HepG2 (cell line): ENCODE data around the gene IER5L. TPM values are rescaled to one million over a fixed set of nuclear protein-coding genes. Genes with fewer than 3 reads are reported as not detected.

Experiments
- ATF7-NPFF ChIP-seq: sonication (generic); formaldehyde crosslinking; IDR thresholded peaks from 2 replicates; pipeline ENCODE4 v1.8.1; 2023; ENCODE audit warnings: mild to moderate bottlenecking, low read depth, missing genetic modification reagents, moderate library complexity
- CHD2 ChIP-seq: IDR thresholded peaks from 2 replicates; pipeline ENCODE4 v1.6.1; 2011; ENCODE audit warnings: low read depth, low read length, improper control_type of control experiment
- HOXA3 ChIP-seq: sonication (generic); formaldehyde crosslinking; IDR thresholded peaks from 2 replicates; pipeline ENCODE4 v1.5.0; 2020; ENCODE audit warnings: missing genetic modification reagents
- KLF12 ChIP-seq: sonication (generic); formaldehyde crosslinking; IDR thresholded peaks from 2 replicates; pipeline ENCODE4 v1.4.0; 2020; ENCODE audit warnings: missing genetic modification reagents, borderline replicate concordance
- NKX3-1 ChIP-seq: sonication (generic); formaldehyde crosslinking; IDR thresholded peaks from 2 replicates; pipeline ENCODE4 v1.5.0; 2020; ENCODE audit warnings: missing genetic modification reagents
- NONO ChIP-seq, 2 experiments: fragments of 450-650 bp in 1 of 2; sonication (generic) in 1 of 2; formaldehyde crosslinking in 1 of 2; IDR thresholded peaks in 1 of 2; conservative IDR thresholded peaks in 1 of 2; 2 replicates each; pipeline versions ENCODE4 v1.6.1 to v1.8.0; 2017 to 2022; ENCODE audit warnings: mild to moderate bottlenecking in 1 of 2, missing genetic modification reagents in 1 of 2, moderate library complexity in 1 of 2
- NR2F1 ChIP-seq, 2 experiments: fragments of 450-650 bp in 1 of 2; formaldehyde crosslinking in 1 of 2; IDR thresholded peaks; 2 replicates each; pipeline versions ENCODE4 v1.5.0 to v1.6.1; 2016 to 2020; ENCODE audit warnings: mild to moderate bottlenecking in 1 of 2, missing compliant biosample characterization in 1 of 2, missing genetic modification reagents in 1 of 2, moderate library complexity in 1 of 2
- PHF20 ChIP-seq: sonication (generic); formaldehyde crosslinking; IDR thresholded peaks from 2 replicates; pipeline ENCODE4 v1.5.0; 2020; ENCODE audit warnings: mild to moderate bottlenecking, missing genetic modification reagents
- SIX4 ChIP-seq: sonication (generic); formaldehyde crosslinking; IDR thresholded peaks from 2 replicates; pipeline ENCODE4 v1.4.0; 2020; ENCODE audit warnings: missing genetic modification reagents
- SOX13 ChIP-seq, 3 experiments: fragments of 450-650 bp in 1 of 3; sonication (generic) in 1 of 3; formaldehyde crosslinking in 1 of 3; IDR thresholded peaks in 2 of 3; conservative IDR thresholded peaks in 1 of 3; 2 replicates each; pipeline versions ENCODE4 v1.5.0 to v1.6.1; 2016 to 2020; ENCODE audit warnings: antibody characterized with exemption in 1 of 3, mild to moderate bottlenecking in 1 of 3, missing compliant biosample characterization in 1 of 3, missing genetic modification reagents in 1 of 3, moderate library complexity in 1 of 3
- SP4 ChIP-seq: sonication (generic); formaldehyde crosslinking; IDR thresholded peaks from 2 replicates; pipeline ENCODE4 v1.8.1; 2023; ENCODE audit warnings: mild to moderate bottlenecking, missing genetic modification reagents
- TCF7 ChIP-seq: sonication (generic); IDR thresholded peaks from 2 replicates; pipeline ENCODE4 v1.6.1; 2016; ENCODE audit warnings: antibody characterized with exemption, low read depth
- ZNF121 ChIP-seq: sonication (generic); formaldehyde crosslinking; IDR thresholded peaks from 2 replicates; pipeline ENCODE4 v1.5.0; 2020; ENCODE audit warnings: mild to moderate bottlenecking, missing genetic modification reagents
- ZNF30 ChIP-seq: sonication (generic); formaldehyde crosslinking; IDR thresholded peaks from 2 replicates; pipeline ENCODE4 v1.5.0; 2020; ENCODE audit warnings: mild to moderate bottlenecking, missing genetic modification reagents
- ZNF326 ChIP-seq: sonication (generic); formaldehyde crosslinking; IDR thresholded peaks from 2 replicates; pipeline ENCODE4 v1.4.0; 2020; ENCODE audit warnings: missing genetic modification reagents, borderline replicate concordance
- ZNF580 ChIP-seq: IDR thresholded peaks from 2 replicates; pipeline ENCODE4 v1.6.1; 2016; ENCODE audit warnings: low read depth, borderline replicate concordance
- ZNF598 ChIP-seq: sonication (generic); formaldehyde crosslinking; IDR thresholded peaks from 2 replicates; pipeline ENCODE4 v1.5.1; 2020; ENCODE audit warnings: mild to moderate bottlenecking, missing genetic modification reagents, borderline replicate concordance
- polyA plus RNA-seq, 8 experiments: library from polyadenylated mRNA; depleted of rRNA in 3 of 8; stranded (reverse) in 7 of 8; unstranded in 1 of 8; fragments of >200 nt; fragmentation: Illumina TruSeq in 4 of 8; extraction: Trizol in 4 of 8; gene quantifications; 2 replicates each; pipeline versions ENCODE4 v1.2.1 to v1.2.3, GENCODE V29; 2011 to 2016; ENCODE audit warnings: low read depth in 4 of 8, missing spikeins in 1 of 8, mixed read lengths in 1 of 8; ENCODE audit not compliant: insufficient read depth in 1 of 8
- total RNA-seq, 5 experiments: library from RNA; depleted of rRNA; stranded (reverse); fragments of >200 nt; fragmentation: Illumina TruSeq; extraction: Trizol; gene quantifications; 2 replicates each; pipeline ENCODE4 v1.2.3, GENCODE V29; 2016; ENCODE audit warnings: low read depth in 1 of 5
- TF ChIP-seq, protein P1 (sequence below): sonication (generic); formaldehyde crosslinking; IDR thresholded peaks from 2 replicates; pipeline ENCODE4 v1.5.0; 2020; ENCODE audit warnings: missing genetic modification reagents
- TF ChIP-seq, protein P2 (sequence below): sonication (generic); formaldehyde crosslinking; IDR thresholded peaks from 2 replicates; pipeline ENCODE4 v1.4.0; 2020; ENCODE audit warnings: missing genetic modification reagents
- TF ChIP-seq, protein P3 (sequence below): sonication (generic); formaldehyde crosslinking; IDR thresholded peaks from 2 replicates; pipeline ENCODE4 v1.9.0; 2022; ENCODE audit warnings: missing genetic modification reagents, mild to moderate bottlenecking, borderline replicate concordance
- TF ChIP-seq, protein P4 (sequence below): sonication (generic); formaldehyde crosslinking; IDR thresholded peaks from 2 replicates; pipeline ENCODE4 v1.4.0; 2020; ENCODE audit warnings: missing genetic modification reagents; ENCODE audit errors: not compliant biosample characterization

The IER5L gene
- total and polyA plus RNA-seq, 2 of the 13 experiments (the other 11 are each of a cell fraction or from before 2014, with no cell fraction given) = 1.8 to 3.3 TPM

GRCh38 chr9:129177791-129178567 is at the start of gene IER5L (continued):
- TF ChIP-seq, protein P1, sequence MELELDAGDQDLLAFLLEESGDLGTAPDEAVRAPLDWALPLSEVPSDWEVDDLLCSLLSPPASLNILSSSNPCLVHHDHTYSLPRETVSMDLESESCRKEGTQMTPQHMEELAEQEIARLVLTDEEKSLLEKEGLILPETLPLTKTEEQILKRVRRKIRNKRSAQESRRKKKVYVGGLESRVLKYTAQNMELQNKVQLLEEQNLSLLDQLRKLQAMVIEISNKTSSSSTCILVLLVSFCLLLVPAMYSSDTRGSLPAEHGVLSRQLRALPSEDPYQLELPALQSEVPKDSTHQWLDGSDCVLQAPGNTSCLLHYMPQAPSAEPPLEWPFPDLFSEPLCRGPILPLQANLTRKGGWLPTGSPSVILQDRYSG = peak; percentile 85; the same call in 1 of the 2 replicates
- peak; percentile 82 for TF ChIP-seq TCF7
- no peak for TF ChIP-seq ZNF580 (CRISPR knock-in tag)
- TF ChIP-seq SIX4 = no peak
- TF ChIP-seq, protein P2, sequence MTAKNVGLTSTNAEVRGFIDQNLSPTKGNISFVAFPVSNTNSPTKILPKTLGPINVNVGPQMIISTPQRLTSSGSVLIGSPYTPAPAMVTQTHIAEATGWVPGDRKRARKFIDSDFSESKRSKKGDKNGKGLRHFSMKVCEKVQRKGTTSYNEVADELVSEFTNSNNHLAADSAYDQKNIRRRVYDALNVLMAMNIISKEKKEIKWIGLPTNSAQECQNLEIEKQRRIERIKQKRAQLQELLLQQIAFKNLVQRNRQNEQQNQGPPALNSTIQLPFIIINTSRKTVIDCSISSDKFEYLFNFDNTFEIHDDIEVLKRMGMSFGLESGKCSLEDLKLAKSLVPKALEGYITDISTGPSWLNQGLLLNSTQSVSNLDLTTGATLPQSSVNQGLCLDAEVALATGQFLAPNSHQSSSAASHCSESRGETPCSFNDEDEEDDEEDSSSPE (CRISPR knock-in tag) = peak; percentile 96
- TF ChIP-seq, protein P3, sequence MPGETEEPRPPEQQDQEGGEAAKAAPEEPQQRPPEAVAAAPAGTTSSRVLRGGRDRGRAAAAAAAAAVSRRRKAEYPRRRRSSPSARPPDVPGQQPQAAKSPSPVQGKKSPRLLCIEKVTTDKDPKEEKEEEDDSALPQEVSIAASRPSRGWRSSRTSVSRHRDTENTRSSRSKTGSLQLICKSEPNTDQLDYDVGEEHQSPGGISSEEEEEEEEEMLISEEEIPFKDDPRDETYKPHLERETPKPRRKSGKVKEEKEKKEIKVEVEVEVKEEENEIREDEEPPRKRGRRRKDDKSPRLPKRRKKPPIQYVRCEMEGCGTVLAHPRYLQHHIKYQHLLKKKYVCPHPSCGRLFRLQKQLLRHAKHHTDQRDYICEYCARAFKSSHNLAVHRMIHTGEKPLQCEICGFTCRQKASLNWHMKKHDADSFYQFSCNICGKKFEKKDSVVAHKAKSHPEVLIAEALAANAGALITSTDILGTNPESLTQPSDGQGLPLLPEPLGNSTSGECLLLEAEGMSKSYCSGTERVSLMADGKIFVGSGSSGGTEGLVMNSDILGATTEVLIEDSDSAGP (CRISPR knock-in tag) = peak; percentile 72; the same call in 1 of the 2 replicates
- TF ChIP-seq NR2F1 (CRISPR knock-in tag; IDR thresholded peaks at IDR 0.05) = no peak
- TF ChIP-seq SP4 (CRISPR knock-in tag) = peak; percentile 99
- TF ChIP-seq ATF7-NPFF (CRISPR knock-in tag) = peak; percentile 35; the same call in 1 of the 2 replicates
- peak; percentile 71 for TF ChIP-seq NKX3-1
- no peak for TF ChIP-seq ZNF326 (CRISPR knock-in tag)
- TF ChIP-seq ZNF598 = peak; percentile 70; the same call in 1 of the 2 replicates
- TF ChIP-seq ZNF30 = no peak
- TF ChIP-seq KLF12 = peak; percentile 61; the same call in 1 of the 2 replicates
- TF ChIP-seq SOX13 (IDR thresholded peaks at IDR 0.05) = no peak
- TF ChIP-seq SOX13 (CRISPR knock-in tag; conservative IDR thresholded peaks at IDR 0.05 in 1 of 2, IDR thresholded peaks at IDR 0.05 in 1 of 2) = peak in 1 of 2 experiments; percentile 15; a peak in 1 of 4 replicates
- TF ChIP-seq, protein P4, sequence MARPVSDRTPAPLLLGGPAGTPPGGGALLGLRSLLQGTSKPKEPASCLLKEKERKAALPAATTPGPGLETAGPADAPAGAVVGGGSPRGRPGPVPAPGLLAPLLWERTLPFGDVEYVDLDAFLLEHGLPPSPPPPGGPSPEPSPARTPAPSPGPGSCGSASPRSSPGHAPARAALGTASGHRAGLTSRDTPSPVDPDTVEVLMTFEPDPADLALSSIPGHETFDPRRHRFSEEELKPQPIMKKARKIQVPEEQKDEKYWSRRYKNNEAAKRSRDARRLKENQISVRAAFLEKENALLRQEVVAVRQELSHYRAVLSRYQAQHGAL (CRISPR knock-in tag) = peak; percentile 34
- TF ChIP-seq HOXA3 (CRISPR knock-in tag) = peak; percentile 64; the same call in 1 of the 2 replicates
- TF ChIP-seq PHF20 (CRISPR knock-in tag) = no peak
- no peak for TF ChIP-seq CHD2
- TF ChIP-seq NONO (IDR thresholded peaks at IDR 0.05) = no peak
- peak; percentile 54; the same call in 1 of the 2 replicates for TF ChIP-seq NONO (CRISPR knock-in tag; conservative IDR thresholded peaks at IDR 0.05)
- no peak for TF ChIP-seq ZNF121
